Naive B cell (primary cell): Measurements from ENCODE around the gene MTHFSD. TPM values are rescaled to one million over a fixed set of nuclear protein-coding genes. Genes with fewer than 3 reads are reported as not detected.
"Not testable (repeated sequence)": the region's sequence is repeated elsewhere in the genome, so short reads cannot be mapped to it uniquely, and the experiment has no call there.

Source experiments
- ATAC-seq, 2 donors: fragments of 150-1000 bp; cut with Tn5 transposase; 2 replicates each; pipeline ENCODE4 v1.10.0; 2021; ENCODE audit warnings: low read depth in 2 of 2, mild to moderate bottlenecking in 2 of 2, moderate library complexity in 2 of 2
- DNase-seq: peaks from one replicate; pipeline ENCODE4 v3.0.0; 2022
- H3K27ac Mint-ChIP-seq, 6 donors: one replicate each; pipeline ENCODE4 v1.8.0; 2020 to 2022; ENCODE audit warnings: mild to moderate bottlenecking in 6 of 6, mixed read lengths in 6 of 6, moderate library complexity in 5 of 6, inconsistent platforms in 2 of 6
- H3K27me3 Mint-ChIP-seq, 3 donors: one replicate each; pipeline ENCODE4 v1.8.0; 2021 to 2022; ENCODE audit warnings: mixed read lengths in 3 of 3, mild to moderate bottlenecking in 1 of 3
- H3K36me3 Mint-ChIP-seq, 2 donors: one replicate each; pipeline ENCODE4 v1.8.0; 2020 to 2022; ENCODE audit warnings: mixed read lengths in 2 of 2, inconsistent platforms in 1 of 2, mild to moderate bottlenecking in 1 of 2
- H3K4me1 Mint-ChIP-seq, 3 donors: one replicate each; pipeline ENCODE4 v1.8.0; 2020 to 2022; ENCODE audit warnings: mixed read lengths in 3 of 3, inconsistent platforms in 1 of 3, mild to moderate bottlenecking in 1 of 3, moderate library complexity in 1 of 3
- H3K4me3 Mint-ChIP-seq, 8 donors: one replicate each; pipeline ENCODE4 v1.8.0; 2020 to 2022; ENCODE audit warnings: mild to moderate bottlenecking in 8 of 8, mixed read lengths in 8 of 8, moderate library complexity in 8 of 8, inconsistent platforms in 2 of 8
- H3K9me3 Mint-ChIP-seq, 7 donors: one replicate each; pipeline ENCODE4 v1.8.0; 2020 to 2022; ENCODE audit warnings: mixed read lengths in 7 of 7, mild to moderate bottlenecking in 5 of 7, inconsistent platforms in 2 of 7, moderate library complexity in 1 of 7
- polyA plus RNA-seq, 6 donors: library from polyadenylated mRNA; unstranded; fragments of 300-500 nt; fragmentation: Illumina TruSeq; gene quantifications; one replicate each; pipeline ENCODE4 v1.2.3, GENCODE V29; 2021; ENCODE audit warnings: low read depth in 6 of 6

Gene MTHFSD
- polyA plus RNA-seq, 6 donors from 2014 or later = 5.6 to 18.6 (median 16.6) TPM

- Mint-ChIP-seq H3K4me3 (no peak overlapping the region), H3K9me3 (peaks cover 0 to 5% (median 0%) of the 10 kb centered on the region in 7 donors), H3K27me3 (peaks cover 29 to 38% (median 32%) of the 10 kb centered on the region in 3 donors), H3K4me1 (no peaks in the 10 kb centered on the region), H3K27ac (no peak overlapping the region), H3K36me3 (no peaks in the 10 kb centered on the region)
- ATAC-seq = no peak
- DNase-seq = no peak
Observed at GRCh38 chr16:86591270-86591669, 36.2 kb upstream of the MTHFSD start.

- Mint-ChIP-seq H3K9me3 (peaks cover 0 to 5% (median 0%) of the 10 kb centered on the region in 7 donors), H3K4me1 (no peaks in the 10 kb centered on the region), H3K4me3 (no peak overlapping the region), H3K27ac (no peak overlapping the region), H3K36me3 (no peaks in the 10 kb centered on the region), H3K27me3 (peaks cover 29 to 40% (median 30%) of the 10 kb centered on the region in 3 donors)
- DNase-seq (no peak), ATAC-seq (no peak)
Observed at GRCh38 chr16:86590501-86591144, 35.6 kb upstream of the MTHFSD start.

- H3K4me1 Mint-ChIP-seq, H3K36me3 Mint-ChIP-seq, ATAC-seq, H3K27ac Mint-ChIP-seq, H3K4me3 Mint-ChIP-seq, H3K9me3 Mint-ChIP-seq, DNase-seq: not testable (repeated sequence)
- peaks cover 32 to 37% (median 34%) of the 10 kb centered on the region in 3 donors for H3K27me3 Mint-ChIP-seq
Observed at GRCh38 chr16:86587955-86588354, 32.9 kb upstream of the MTHFSD start.

GRCh38 chr16:86587487-86587886 is 32.5 kb upstream of the MTHFSD start:
- peaks cover 30 to 38% (median 33%) of the 10 kb centered on the region in 3 donors for H3K27me3 Mint-ChIP-seq
- H3K9me3 Mint-ChIP-seq = peaks cover 0 to 5% (median 0%) of the 10 kb centered on the region in 7 donors
- ATAC-seq = no peak
- H3K36me3 Mint-ChIP-seq = no peaks in the 10 kb centered on the region
- no peak overlapping the region for H3K27ac Mint-ChIP-seq
- no peak for DNase-seq
- no peak overlapping the region for H3K4me3 Mint-ChIP-seq
- no peaks in the 10 kb centered on the region for H3K4me1 Mint-ChIP-seq

- Mint-ChIP-seq H3K9me3 (peaks cover 0 to under 1% (median 0%) of the 10 kb centered on the region in 7 donors), H3K4me1 (no peaks in the 10 kb centered on the region), H3K27ac (no peak overlapping the region), H3K27me3 (peaks cover 30 to 41% (median 33%) of the 10 kb centered on the region in 3 donors), H3K4me3 (no peak overlapping the region), H3K36me3 (no peaks in the 10 kb centered on the region)
- ATAC-seq (no peak), DNase-seq (no peak)
Observed at GRCh38 chr16:86585821-86586611, 31.0 kb upstream of the MTHFSD start.

GRCh38 chr16:86584726-86585721 is 30.0 kb upstream of the MTHFSD start:
- DNase-seq (no peak), ATAC-seq (no peak)
- Mint-ChIP-seq H3K4me3 (no peak overlapping the region), H3K9me3 (no peaks in the 10 kb centered on the region), H3K4me1 (no peaks in the 10 kb centered on the region), H3K27me3 (peaks cover 37 to 48% (median 41%) of the 10 kb centered on the region in 3 donors), H3K27ac (no peak overlapping the region), H3K36me3 (no peaks in the 10 kb centered on the region)

- Mint-ChIP-seq H3K27me3 (peaks cover 45 to 48% (median 46%) of the 10 kb centered on the region in 3 donors), H3K4me1 (peaks cover 0 to 4% (median 3%) of the 10 kb centered on the region in 3 donors), H3K9me3 (no peaks in the 10 kb centered on the region), H3K27ac (no peak overlapping the region), H3K4me3 (no peak overlapping the region), H3K36me3 (no peaks in the 10 kb centered on the region)
- ATAC-seq = no peak
- no peak for DNase-seq
Observed at GRCh38 chr16:86584071-86584685, 29.1 kb upstream of the MTHFSD start.

GRCh38 chr16:86581458-86581857 is 26.4 kb upstream of the MTHFSD start:
- no peaks in the 10 kb centered on the region for H3K9me3 Mint-ChIP-seq
- no peak overlapping the region for H3K27ac Mint-ChIP-seq

GRCh38 chr16:86580791-86581170 is 25.7 kb upstream of the MTHFSD start:
- H3K4me1 Mint-ChIP-seq = peaks cover 14 to 22% (median 19%) of the 10 kb centered on the region in 3 donors

More at GRCh38 chr16:86581458-86581857, 26.4 kb upstream of the MTHFSD start:
- DNase-seq (no peak), ATAC-seq (no peak)
- peak overlapping the region in 1 of 8 donors; percentile 1 for H3K4me3 Mint-ChIP-seq
- peaks cover 63 to 72% (median 70%) of the 10 kb centered on the region in 3 donors for H3K27me3 Mint-ChIP-seq
- H3K36me3 Mint-ChIP-seq = no peaks in the 10 kb centered on the region
- H3K4me1 Mint-ChIP-seq = peaks cover 7 to 15% (median 15%) of the 10 kb centered on the region in 3 donors

GRCh38 chr16:86580063-86580790 is 25.2 kb upstream of the MTHFSD start:
- Mint-ChIP-seq H3K4me3 (peak overlapping the region in 1 of 8 donors; percentile 40), H3K27me3 (peaks cover 65 to 77% (median 76%) of the 10 kb centered on the region in 3 donors), H3K36me3 (no peaks in the 10 kb centered on the region), H3K27ac (no peak overlapping the region), H3K4me1 (peaks cover 16 to 24% (median 19%) of the 10 kb centered on the region in 3 donors), H3K9me3 (peaks cover 0 to 2% (median 0%) of the 10 kb centered on the region in 7 donors)
- ATAC-seq (no peak), DNase-seq (no peak)

More at GRCh38 chr16:86580791-86581170, 25.7 kb upstream of the MTHFSD start:
- Mint-ChIP-seq H3K27ac (no peak overlapping the region), H3K27me3 (peaks cover 67 to 77% (median 77%) of the 10 kb centered on the region in 3 donors), H3K9me3 (peaks cover 0 to 2% (median 0%) of the 10 kb centered on the region in 7 donors), H3K36me3 (no peaks in the 10 kb centered on the region), H3K4me3 (no peak overlapping the region)
- ATAC-seq = no peak
- no peak for DNase-seq

GRCh38 chr16:86579268-86580062 is 24.4 kb upstream of the MTHFSD start:
- DNase-seq (no peak), ATAC-seq (no peak)
- H3K36me3 Mint-ChIP-seq = no peaks in the 10 kb centered on the region
- H3K9me3 Mint-ChIP-seq = peaks cover 0 to 2% (median 0%) of the 10 kb centered on the region in 7 donors
- peak overlapping the region in 2 of 8 donors; percentile 45 to 49 for H3K4me3 Mint-ChIP-seq
- H3K4me1 Mint-ChIP-seq = peaks cover 16 to 24% (median 19%) of the 10 kb centered on the region in 3 donors
- H3K27ac Mint-ChIP-seq = peak overlapping the region in 1 of 6 donors; percentile 61
- peaks cover 70 to 81% (median 79%) of the 10 kb centered on the region in 3 donors for H3K27me3 Mint-ChIP-seq
